NB4 (cell line): ENCODE measurements around the gene SERPINB12.

Experiments used
- POLR2A ChIP-seq: IDR thresholded peaks from 2 replicates; pipeline ENCODE4 v1.6.1; 2011; ENCODE audit warnings: mild to moderate bottlenecking; ENCODE audit not compliant: insufficient read length; ENCODE audit errors: extremely low read depth
- TF ChIP-seq, protein P1 (sequence below): IDR thresholded peaks from one replicate; pipeline ENCODE4 v1.5.1; 2012; ENCODE audit warnings: low read depth, low read length
- TF ChIP-seq, protein P2 (sequence below): IDR thresholded peaks from 2 replicates; pipeline ENCODE4 v1.6.1; 2011; ENCODE audit warnings: low read depth, low read length

DNA sequence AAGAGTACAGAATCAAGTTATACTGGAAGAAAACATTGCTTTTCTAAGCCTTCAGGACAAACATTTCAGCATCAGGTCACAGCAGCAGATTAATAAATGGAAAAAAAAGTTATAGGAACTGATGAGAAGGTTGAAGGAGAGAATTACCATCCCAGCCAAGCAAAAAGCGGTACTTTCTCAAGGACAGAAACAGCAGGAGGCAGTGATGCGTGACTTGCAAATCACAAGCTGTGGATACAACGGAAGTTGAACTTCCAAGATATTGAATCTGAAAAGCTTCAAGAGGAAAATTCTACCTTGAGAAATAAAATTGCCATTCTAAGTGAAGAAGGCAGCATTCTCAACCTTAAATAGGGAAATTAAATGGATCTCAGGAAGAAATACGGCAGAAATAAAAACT is 18.5 kb upstream of the SERPINB12 start:
- TF ChIP-seq, protein P1, sequence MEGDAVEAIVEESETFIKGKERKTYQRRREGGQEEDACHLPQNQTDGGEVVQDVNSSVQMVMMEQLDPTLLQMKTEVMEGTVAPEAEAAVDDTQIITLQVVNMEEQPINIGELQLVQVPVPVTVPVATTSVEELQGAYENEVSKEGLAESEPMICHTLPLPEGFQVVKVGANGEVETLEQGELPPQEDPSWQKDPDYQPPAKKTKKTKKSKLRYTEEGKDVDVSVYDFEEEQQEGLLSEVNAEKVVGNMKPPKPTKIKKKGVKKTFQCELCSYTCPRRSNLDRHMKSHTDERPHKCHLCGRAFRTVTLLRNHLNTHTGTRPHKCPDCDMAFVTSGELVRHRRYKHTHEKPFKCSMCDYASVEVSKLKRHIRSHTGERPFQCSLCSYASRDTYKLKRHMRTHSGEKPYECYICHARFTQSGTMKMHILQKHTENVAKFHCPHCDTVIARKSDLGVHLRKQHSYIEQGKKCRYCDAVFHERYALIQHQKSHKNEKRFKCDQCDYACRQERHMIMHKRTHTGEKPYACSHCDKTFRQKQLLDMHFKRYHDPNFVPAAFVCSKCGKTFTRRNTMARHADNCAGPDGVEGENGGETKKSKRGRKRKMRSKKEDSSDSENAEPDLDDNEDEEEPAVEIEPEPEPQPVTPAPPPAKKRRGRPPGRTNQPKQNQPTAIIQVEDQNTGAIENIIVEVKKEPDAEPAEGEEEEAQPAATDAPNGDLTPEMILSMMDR: no peak
- TF ChIP-seq, protein P2, sequence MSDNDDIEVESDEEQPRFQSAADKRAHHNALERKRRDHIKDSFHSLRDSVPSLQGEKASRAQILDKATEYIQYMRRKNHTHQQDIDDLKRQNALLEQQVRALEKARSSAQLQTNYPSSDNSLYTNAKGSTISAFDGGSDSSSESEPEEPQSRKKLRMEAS: no peak
- no peak for TF ChIP-seq POLR2A
